OCI-LY7 (cell line): Measurements from ENCODE around the gene TAF6L. TPM values are rescaled to one million over a fixed set of nuclear protein-coding genes. Genes with fewer than 3 reads are reported as not detected.

ENCODE experiments used
- BruUV-seq: library from RNA; stranded (reverse); fragments of 400-500 nt; replicated peaks from 2 replicates; lab custom pipeline; 2021; lab: Mats Ljungman, UMichigan
- CTCF ChIA-PET: fragments of 300-600 bp; sonication (Branson Sonifier 250); formaldehyde crosslinking; loops from one replicate; lab custom pipeline; 2022; ENCODE audit warnings: antibody characterized with exemption; ENCODE audit not compliant: unreplicated experiment; lab: Charles Lee
- POLR2A ChIA-PET: fragments of 300-600 bp; sonication (Branson Sonifier 250); formaldehyde crosslinking; loops from one replicate; lab custom pipeline; 2022; ENCODE audit warnings: antibody characterized with exemption; lab: Charles Lee
- DNase-seq: peaks from one replicate; pipeline ENCODE4 v3.0.0-alpha.2; 2015; ENCODE audit warnings: low spot score
- H2AFZ ChIP-seq: fragments of 200-600 bp; sonication (generic), shearing (Covaris generic); 2 replicates; pipeline ENCODE4 v1.6.1; 2014; ENCODE audit warnings: mild to moderate bottlenecking, antibody characterized with exemption, low read length, moderate library complexity
- H3K27ac ChIP-seq: fragments of 200-600 bp; sonication (generic); 2 replicates; pipeline ENCODE4 v1.5.1; 2014; ENCODE audit warnings: mixed run types, low read depth, mild to moderate bottlenecking, moderate library complexity, low read length, inconsistent platforms; ENCODE audit not compliant: poor library complexity, severe bottlenecking
- H3K36me3 ChIP-seq: fragments of 200-600 bp; sonication (generic); 2 replicates; pipeline ENCODE4 v1.6.1; 2014; ENCODE audit warnings: mild to moderate bottlenecking, antibody characterized with exemption, low read length, moderate library complexity, mixed read lengths; ENCODE audit not compliant: insufficient read depth
- H3K4me1 ChIP-seq: fragments of 200-600 bp; sonication (generic); 2 replicates; pipeline ENCODE4 v1.5.1; 2014; ENCODE audit warnings: mild to moderate bottlenecking, low read length; ENCODE audit not compliant: insufficient read depth, poor library complexity, severe bottlenecking
- H3K4me2 ChIP-seq: fragments of 200-600 bp; sonication (generic); 2 replicates; pipeline ENCODE4 v1.6.1; 2014; ENCODE audit warnings: mild to moderate bottlenecking, low read length
- H3K4me3 ChIP-seq: fragments of 200-600 bp; sonication (generic); 2 replicates; pipeline ENCODE4 v1.5.1; 2014; ENCODE audit warnings: mild to moderate bottlenecking, low read depth, low read length; ENCODE audit not compliant: poor library complexity, severe bottlenecking
- H3K79me2 ChIP-seq: fragments of 200-600 bp; sonication (generic); 2 replicates; pipeline ENCODE4 v1.6.1; 2016; ENCODE audit warnings: low read depth, mild to moderate bottlenecking, low read length, moderate library complexity, mixed read lengths; ENCODE audit not compliant: insufficient read depth
- H3K9me2 ChIP-seq: fragments of 200-600 bp; sonication (generic); 2 replicates; pipeline ENCODE4 v1.6.1; 2016; ENCODE audit warnings: mild to moderate bottlenecking, low read length, mixed read lengths; ENCODE audit not compliant: insufficient read depth
- H3K9me3 ChIP-seq: fragments of 200-600 bp; sonication (generic); 2 replicates; pipeline ENCODE4 v1.6.1; 2014; ENCODE audit warnings: mild to moderate bottlenecking, mixed run types, low read length, mixed read lengths
- H4K20me1 ChIP-seq: fragments of 200-600 bp; sonication (generic); 2 replicates; pipeline ENCODE4 v1.6.1; 2014; ENCODE audit warnings: mild to moderate bottlenecking, antibody characterized with exemption, low read length, moderate library complexity, mixed read lengths; ENCODE audit not compliant: insufficient read depth
- EZH2phosphoT487 ChIP-seq: fragments of 200-600 bp; sonication (generic); IDR thresholded peaks from 2 replicates; pipeline ENCODE4 v1.6.1; 2018; ENCODE audit warnings: low read depth, borderline replicate concordance, mild to moderate bottlenecking, mixed run types, antibody characterized with exemption, low read length, moderate library complexity, mixed read lengths
- intact Hi-C: fragments of 100-400 bp; cut with micrococcal nuclease; formaldehyde crosslinking; loops from one replicate; pipeline ENCODE4 v1.10.0; 2022; ENCODE audit not compliant: unreplicated experiment
- total RNA-seq, 2 experiments: library from RNA; depleted of rRNA in 1 of 2; stranded (reverse); fragments of >200 nt in 1 of 2; shearing (Covaris generic) in 1 of 2; gene quantifications; 2 replicates each; pipeline ENCODE4 v1.2.3, GENCODE V29; 2014 to 2022
- TF ChIP-seq, protein P1 (sequence below): fragments of 200-600 bp; sonication (generic); conservative IDR thresholded peaks from 2 replicates; pipeline ENCODE4 v1.5.1; 2014; ENCODE audit warnings: mild to moderate bottlenecking, antibody characterized with exemption, low read length, moderate library complexity, mixed read lengths

Gene TAF6L
- total RNA-seq, 2 experiments from 2014 or later: 26.1 to 29.9 TPM

DNA sequence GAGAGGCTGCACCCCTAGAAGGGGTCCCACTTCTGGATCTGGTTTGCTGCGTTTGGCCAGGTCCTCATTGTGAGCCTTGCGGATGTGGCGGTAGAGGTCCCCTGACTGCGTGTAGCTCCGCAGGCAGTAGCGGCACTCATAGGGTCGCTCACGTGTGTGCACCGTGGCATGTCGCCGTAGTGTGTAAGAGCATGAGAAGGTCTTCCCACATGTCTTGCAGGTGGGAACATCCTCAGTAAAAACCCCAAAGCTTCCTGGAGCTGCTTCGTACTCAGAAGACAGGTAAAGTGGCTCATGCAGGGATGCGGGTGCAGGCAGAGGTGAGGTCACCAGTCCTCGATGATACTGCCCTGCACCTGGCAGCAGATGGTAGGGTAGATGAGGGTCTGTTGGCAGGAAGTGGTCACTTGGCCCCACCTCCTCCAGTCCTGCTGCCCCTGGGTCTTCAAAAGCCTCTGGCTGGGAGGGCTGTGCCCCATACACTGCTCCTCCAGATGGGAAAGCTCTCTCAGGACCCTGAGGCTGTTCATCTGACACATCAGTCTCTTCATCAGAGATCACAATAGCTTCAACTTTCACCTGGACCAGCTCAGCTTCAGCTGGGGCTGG lies 18.9 kb upstream of the TAF6L start:
- Histone ChIP-seq H3K79me2 (no peaks in the 10 kb centered on the region), H3K4me1 (peaks cover 25% of the 10 kb centered on the region), H4K20me1 (no peaks in the 10 kb centered on the region), H3K4me2 (no peak overlapping the region), H3K27ac (no peak overlapping the region), H3K4me3 (no peak overlapping the region), H3K36me3 (no peaks in the 10 kb centered on the region), H3K9me2 (no peaks in the 10 kb centered on the region), H2AFZ (no peak overlapping the region), H3K9me3 (no peaks in the 10 kb centered on the region)
- ChIA-PET CTCF (no interaction called here), POLR2A (interaction anchor here (1.2 kb wide), 1 partner anchor 9 kb away, joined by 5 read pairs; the partner anchor contains the start of gene POLR2G)
- no peak for DNase-seq
- no peak for TF ChIP-seq EZH2phosphoT487
- TF ChIP-seq, protein P1, sequence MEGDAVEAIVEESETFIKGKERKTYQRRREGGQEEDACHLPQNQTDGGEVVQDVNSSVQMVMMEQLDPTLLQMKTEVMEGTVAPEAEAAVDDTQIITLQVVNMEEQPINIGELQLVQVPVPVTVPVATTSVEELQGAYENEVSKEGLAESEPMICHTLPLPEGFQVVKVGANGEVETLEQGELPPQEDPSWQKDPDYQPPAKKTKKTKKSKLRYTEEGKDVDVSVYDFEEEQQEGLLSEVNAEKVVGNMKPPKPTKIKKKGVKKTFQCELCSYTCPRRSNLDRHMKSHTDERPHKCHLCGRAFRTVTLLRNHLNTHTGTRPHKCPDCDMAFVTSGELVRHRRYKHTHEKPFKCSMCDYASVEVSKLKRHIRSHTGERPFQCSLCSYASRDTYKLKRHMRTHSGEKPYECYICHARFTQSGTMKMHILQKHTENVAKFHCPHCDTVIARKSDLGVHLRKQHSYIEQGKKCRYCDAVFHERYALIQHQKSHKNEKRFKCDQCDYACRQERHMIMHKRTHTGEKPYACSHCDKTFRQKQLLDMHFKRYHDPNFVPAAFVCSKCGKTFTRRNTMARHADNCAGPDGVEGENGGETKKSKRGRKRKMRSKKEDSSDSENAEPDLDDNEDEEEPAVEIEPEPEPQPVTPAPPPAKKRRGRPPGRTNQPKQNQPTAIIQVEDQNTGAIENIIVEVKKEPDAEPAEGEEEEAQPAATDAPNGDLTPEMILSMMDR: no peak
- no TSS peak for BruUV-seq
- intact Hi-C loops: no loop called here

DNA sequence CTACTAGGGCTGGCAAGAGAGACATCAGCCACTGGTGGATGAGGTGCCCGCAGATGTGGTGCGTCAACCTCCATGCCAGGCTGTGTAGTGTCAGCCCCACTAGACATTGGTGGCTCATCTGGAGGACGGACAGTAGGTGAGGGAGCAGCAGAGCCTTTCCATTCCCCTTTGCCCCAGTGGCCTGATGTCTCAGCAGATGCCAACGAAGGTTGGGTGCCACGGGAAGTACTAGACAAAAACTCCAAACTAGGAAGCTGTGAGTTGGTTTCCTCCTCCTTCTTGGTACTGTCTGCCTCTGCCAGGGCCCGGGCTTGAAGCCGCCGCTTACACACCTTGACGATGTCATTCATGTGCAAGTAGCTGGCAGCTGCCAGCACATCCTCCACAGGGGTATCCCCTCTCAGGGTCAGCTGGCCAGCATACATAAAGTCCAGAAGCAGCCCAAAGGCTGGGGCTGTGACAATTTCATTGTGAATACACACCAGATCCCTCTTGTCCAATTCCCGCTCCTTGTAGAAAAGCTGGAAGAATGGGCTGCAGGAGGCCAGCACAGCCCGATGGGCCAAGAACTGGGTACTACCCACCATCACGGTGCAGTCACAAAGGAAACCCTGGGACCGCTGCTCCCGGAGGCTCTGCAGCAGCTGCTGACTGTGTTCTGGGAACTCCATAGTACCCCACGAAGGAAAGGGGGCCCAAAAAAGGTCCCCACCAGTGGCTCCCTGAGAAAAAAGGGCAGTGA lies 18.0 kb upstream of the TAF6L start:
- H4K20me1 ChIP-seq: no peaks in the 10 kb centered on the region
- no peaks in the 10 kb centered on the region for H3K36me3 ChIP-seq
- H2AFZ ChIP-seq: no peak overlapping the region; the same call in 1 of the 2 replicates
- H3K4me1 ChIP-seq: peaks cover 23% of the 10 kb centered on the region
- TF ChIP-seq, protein P1: no peak
- TF ChIP-seq EZH2phosphoT487: no peak
- H3K9me2 ChIP-seq: no peaks in the 10 kb centered on the region
- ChIA-PET POLR2A (interaction anchor here (0.6 to 2.0 kb wide), 32 partner anchors 9 to 162 kb away, joined by 3 to 16 read pairs (median 5); partner anchors contain the start of genes C11orf98, CSKMT, HNRNPUL2 and INTS5), CTCF (interaction anchor here (0.6 to 1.5 kb wide), 3 partner anchors 23 to 131 kb away, joined by 3 to 5 read pairs (median 3); no protein-coding TSS in a partner anchor)
- intact Hi-C loops: no loop called here
- TSS peak; percentile 85 for BruUV-seq
- no peak overlapping the region for H3K27ac ChIP-seq
- H3K9me3 ChIP-seq: no peaks in the 10 kb centered on the region
- H3K79me2 ChIP-seq: no peaks in the 10 kb centered on the region
- DNase-seq: no peak
- H3K4me3 ChIP-seq: peak overlapping the region; percentile 71
- H3K4me2 ChIP-seq: peak overlapping the region; percentile 66
